Measurements from ENCODE around the gene NOL12. TPM values are rescaled to one million over a fixed set of nuclear protein-coding genes. Genes with fewer than 3 reads are reported as not detected.

Gene NOL12
- total RNA-seq, 3 donors from 2014 or later (not counting 1 experiment from before 2014, with no cell fraction given), result 28.0 to 45.1 (median 39.0) TPM

- Histone ChIP-seq H3K27ac (ENCODE audit: low read length) (peak overlapping the region; percentile 28), H3K27me3 (ENCODE audit: control insufficient read depth, insufficient read depth, low read length) (no peaks in the 10 kb centered on the region), H3K36me3 (ENCODE audit: control insufficient read depth, insufficient read depth, low read length) (peaks cover 6% of the 10 kb centered on the region), H3K4me3 (ENCODE audit: low read length) (no peak overlapping the region), H3K4me1 (ENCODE audit: control insufficient read depth, insufficient read depth, low read length) (peaks cover 45% of the 10 kb centered on the region), H3K9me3 (ENCODE audit: control insufficient read depth, insufficient read depth, low read length) (no peaks in the 10 kb centered on the region)
- no peak overlapping the region for H3K4me3 Mint-ChIP-seq
- no peaks in the 10 kb centered on the region for H3K36me3 Mint-ChIP-seq
- H3K4me1 Mint-ChIP-seq, result peaks cover 48 to 49% of the 10 kb centered on the region in 2 donors
- DNase-seq, result no peak
- ATAC-seq, result no peak
- intact Hi-C loops (cut with micrococcal nuclease), result no loop called here
- peak overlapping the region in 1 of 2 donors; percentile 24 for H3K27ac Mint-ChIP-seq
- H3K9me3 Mint-ChIP-seq, result no peaks in the 10 kb centered on the region
- no peak for TF ChIP-seq CTCF (IDR thresholded peaks at IDR 0.05)
- H3K27me3 Mint-ChIP-seq (ENCODE audit: low read depth in 2 of 2), result no peaks in the 10 kb centered on the region
- 84% methylated on average over 4 of the region's 5 CpGs for WGBS (ENCODE audit: insufficient coverage)
These were observed 24.1 kb upstream of the NOL12 start for GRCh38 chr22:37662039-37662438.

GRCh38 chr22:37663521-37664140, 22.5 kb upstream of the NOL12 start:
- no peak overlapping the region for H3K27ac Mint-ChIP-seq
- Histone ChIP-seq H3K4me3 (ENCODE audit: low read length) (no peak overlapping the region), H3K36me3 (ENCODE audit: control insufficient read depth, insufficient read depth, low read length) (peaks cover 6% of the 10 kb centered on the region), H3K27me3 (ENCODE audit: control insufficient read depth, insufficient read depth, low read length) (no peaks in the 10 kb centered on the region), H3K27ac (ENCODE audit: low read length) (no peak overlapping the region), H3K4me1 (ENCODE audit: control insufficient read depth, insufficient read depth, low read length) (peaks cover 37% of the 10 kb centered on the region), H3K9me3 (ENCODE audit: control insufficient read depth, insufficient read depth, low read length) (no peaks in the 10 kb centered on the region)
- no peaks in the 10 kb centered on the region for H3K27me3 Mint-ChIP-seq (ENCODE audit: low read depth in 2 of 2)
- no peaks in the 10 kb centered on the region for H3K9me3 Mint-ChIP-seq
- TF ChIP-seq CTCF (IDR thresholded peaks at IDR 0.05), result no peak
- no peak for ATAC-seq
- intact Hi-C loops (cut with micrococcal nuclease), result no loop called here
- H3K36me3 Mint-ChIP-seq, result no peaks in the 10 kb centered on the region
- WGBS (ENCODE audit: insufficient coverage), result 92% methylated on average over 16 of the region's 16 CpGs
- peaks cover 37 to 39% of the 10 kb centered on the region in 2 donors for H3K4me1 Mint-ChIP-seq
- H3K4me3 Mint-ChIP-seq, result no peak overlapping the region
- DNase-seq, result no peak

- Histone ChIP-seq H3K4me3 (ENCODE audit: low read length) (no peak overlapping the region), H3K36me3 (ENCODE audit: control insufficient read depth, insufficient read depth, low read length) (peaks cover 6% of the 10 kb centered on the region), H3K9me3 (ENCODE audit: control insufficient read depth, insufficient read depth, low read length) (no peaks in the 10 kb centered on the region), H3K27me3 (ENCODE audit: control insufficient read depth, insufficient read depth, low read length) (no peaks in the 10 kb centered on the region), H3K27ac (ENCODE audit: low read length) (no peak overlapping the region), H3K4me1 (ENCODE audit: control insufficient read depth, insufficient read depth, low read length) (peaks cover 32% of the 10 kb centered on the region)
- no peaks in the 10 kb centered on the region for H3K9me3 Mint-ChIP-seq
- H3K36me3 Mint-ChIP-seq, result no peaks in the 10 kb centered on the region
- 90% methylated on average over 16 of the region's 16 CpGs for WGBS (ENCODE audit: insufficient coverage)
- intact Hi-C loops (cut with micrococcal nuclease), result no loop called here
- no peak for ATAC-seq
- H3K27me3 Mint-ChIP-seq (ENCODE audit: low read depth in 2 of 2), result no peaks in the 10 kb centered on the region
- no peak for DNase-seq
- no peak for TF ChIP-seq CTCF (IDR thresholded peaks at IDR 0.05)
- peaks cover 33 to 36% of the 10 kb centered on the region in 2 donors for H3K4me1 Mint-ChIP-seq
- no peak overlapping the region for H3K27ac Mint-ChIP-seq
- no peak overlapping the region for H3K4me3 Mint-ChIP-seq
These were observed 21.7 kb upstream of the NOL12 start for GRCh38 chr22:37664249-37665101.
